ENCODE results near the gene NME7.

NME7 gene

GRCh38 chr1:169149555-169150286 lies 217.9 kb downstream of the NME7 start:
- no peaks in the 10 kb centered on the region for H3K27me3 Mint-ChIP-seq
- H3K9me3 Mint-ChIP-seq, result no peaks in the 10 kb centered on the region
- no peak overlapping the region for H3K4me3 Mint-ChIP-seq
- no peak overlapping the region for H3K27ac Mint-ChIP-seq
- no peaks in the 10 kb centered on the region for H3K4me1 Mint-ChIP-seq (ENCODE audit: low read depth)
- H3K36me3 Mint-ChIP-seq (ENCODE audit: low read depth), result peaks cover 3% of the 10 kb centered on the region

DNA sequence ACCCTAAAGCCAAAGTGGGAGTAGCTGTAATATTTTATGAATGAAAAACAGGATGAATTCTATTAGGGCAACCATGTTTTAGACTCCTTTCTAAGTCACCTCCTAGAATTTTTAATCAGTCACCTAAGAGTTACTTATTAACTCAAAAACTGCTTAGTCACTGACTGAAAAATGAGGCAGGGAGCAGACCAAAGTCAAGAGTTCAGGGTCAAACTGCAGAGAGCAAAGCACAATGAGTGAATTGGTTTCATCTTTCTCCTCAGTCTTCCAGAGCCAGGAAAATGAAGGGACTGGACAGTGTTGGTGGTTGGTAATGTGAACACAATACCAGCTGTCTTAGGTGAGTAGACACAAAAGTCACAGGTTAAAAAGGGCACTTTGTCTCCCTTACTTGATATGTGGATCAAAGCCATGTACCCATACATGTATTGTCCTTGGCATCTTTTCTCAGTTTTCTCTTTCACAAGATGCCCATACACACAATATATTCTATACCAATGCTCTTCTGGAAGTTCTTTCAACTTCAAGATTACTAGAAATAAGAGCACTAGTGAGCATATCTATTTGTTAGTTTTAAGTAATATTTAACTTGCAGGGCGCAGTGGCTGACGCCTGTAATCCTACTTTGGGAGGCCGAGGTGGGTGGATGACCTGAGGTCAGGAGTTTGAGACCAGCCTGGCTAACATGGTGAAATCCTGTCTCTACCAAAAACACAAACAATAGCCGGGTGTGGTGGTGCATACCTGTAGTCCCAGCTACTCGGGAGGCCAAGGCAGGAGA lies 218.9 kb downstream of the NME7 start:
- Mint-ChIP-seq H3K36me3 (ENCODE audit: low read depth) (peaks cover 3% of the 10 kb centered on the region), H3K27me3 (no peaks in the 10 kb centered on the region), H3K27ac (no peak overlapping the region), H3K4me3 (no peak overlapping the region), H3K9me3 (no peaks in the 10 kb centered on the region), H3K4me1 (ENCODE audit: low read depth) (no peaks in the 10 kb centered on the region)

GRCh38 chr1:169146576-169147214 lies 220.9 kb downstream of the NME7 start:
- Mint-ChIP-seq H3K36me3 (ENCODE audit: low read depth) (no peaks in the 10 kb centered on the region), H3K4me1 (ENCODE audit: low read depth) (no peaks in the 10 kb centered on the region), H3K27ac (no peak overlapping the region), H3K4me3 (no peak overlapping the region), H3K9me3 (no peaks in the 10 kb centered on the region), H3K27me3 (no peaks in the 10 kb centered on the region)

DNA sequence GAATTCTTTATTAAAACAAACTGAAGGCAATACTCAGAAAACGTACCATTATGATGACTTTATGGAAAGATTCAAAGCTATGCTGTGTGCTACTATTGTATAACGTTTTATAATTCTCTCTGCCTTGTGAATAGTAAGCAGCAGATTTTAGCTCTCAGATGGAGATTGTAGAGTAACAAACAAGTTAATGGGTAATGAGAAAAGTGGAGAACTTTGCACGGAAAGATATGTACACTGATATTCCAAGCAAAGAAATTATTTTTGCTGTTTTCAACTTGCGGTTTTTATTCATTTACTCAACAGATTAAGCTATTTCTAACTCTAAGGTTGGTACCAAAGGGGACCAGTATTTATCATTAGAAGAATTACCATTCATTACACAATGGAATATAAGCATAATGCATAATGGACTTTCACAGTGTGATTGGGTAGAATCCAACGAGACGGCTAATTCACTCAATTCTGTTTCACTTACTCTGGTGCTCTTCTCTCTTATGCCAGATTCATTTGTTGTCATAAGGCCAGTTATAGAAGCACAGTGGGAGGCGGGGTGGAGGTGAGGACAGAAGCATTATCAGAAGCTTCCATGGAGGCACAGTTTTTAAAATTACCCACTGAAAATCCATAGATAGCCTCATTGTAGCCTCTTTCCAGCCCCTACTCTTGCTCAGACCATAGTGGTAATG lies 222.5 kb downstream of the NME7 start:
- no peaks in the 10 kb centered on the region for H3K9me3 Mint-ChIP-seq
- no peak overlapping the region for H3K27ac Mint-ChIP-seq
- H3K4me3 Mint-ChIP-seq, result no peak overlapping the region
- H3K36me3 Mint-ChIP-seq (ENCODE audit: low read depth), result no peaks in the 10 kb centered on the region
- no peaks in the 10 kb centered on the region for H3K27me3 Mint-ChIP-seq
- H3K4me1 Mint-ChIP-seq (ENCODE audit: low read depth), result no peaks in the 10 kb centered on the region

DNA sequence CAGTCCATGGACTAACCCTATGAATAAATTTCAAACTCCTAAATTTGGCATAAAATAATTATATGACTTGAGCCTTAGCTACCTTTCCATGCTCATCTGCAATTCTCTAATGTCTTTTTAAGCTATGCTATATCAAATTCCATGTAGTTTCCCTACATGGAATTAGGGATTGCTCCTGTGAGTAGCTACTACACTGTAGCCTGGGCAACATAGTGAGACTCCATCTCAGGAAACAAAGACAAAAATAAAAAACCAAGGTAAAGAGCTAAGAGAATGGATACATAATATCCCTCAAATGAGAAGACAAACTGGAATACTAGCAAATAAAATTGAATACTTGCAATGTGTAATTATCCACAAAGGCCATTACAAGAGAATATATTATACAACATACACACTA lies 223.6 kb downstream of the NME7 start:
- no peaks in the 10 kb centered on the region for H3K9me3 Mint-ChIP-seq
- no peaks in the 10 kb centered on the region for H3K27me3 Mint-ChIP-seq
- peaks cover 9% of the 10 kb centered on the region for H3K4me1 Mint-ChIP-seq (ENCODE audit: low read depth)
- H3K4me3 Mint-ChIP-seq, result no peak overlapping the region
- H3K36me3 Mint-ChIP-seq (ENCODE audit: low read depth), result no peaks in the 10 kb centered on the region
- no peak overlapping the region for H3K27ac Mint-ChIP-seq

DNA sequence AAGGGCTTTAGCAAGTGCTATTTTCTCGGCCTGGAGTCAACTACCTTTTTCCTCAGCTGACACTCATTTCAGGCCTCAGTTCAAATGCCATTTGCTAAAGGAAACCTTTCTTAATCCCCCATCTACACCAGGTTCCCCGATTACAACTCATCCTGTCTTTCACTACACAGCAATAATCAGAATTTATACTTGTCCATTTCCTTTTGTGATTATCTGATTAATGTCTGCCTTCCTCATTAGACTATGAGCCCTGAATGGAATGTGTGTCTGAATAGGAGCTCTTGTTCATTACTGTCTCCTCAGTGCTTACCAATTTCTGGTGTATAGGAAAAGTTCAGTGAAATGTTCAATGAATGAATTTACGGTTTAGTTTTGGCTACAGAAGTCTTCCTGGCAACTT lies 224.3 kb downstream of the NME7 start:
- Mint-ChIP-seq H3K4me3 (no peak overlapping the region), H3K9me3 (no peaks in the 10 kb centered on the region), H3K27me3 (no peaks in the 10 kb centered on the region), H3K36me3 (ENCODE audit: low read depth) (no peaks in the 10 kb centered on the region), H3K27ac (no peak overlapping the region), H3K4me1 (ENCODE audit: low read depth) (peaks cover 15% of the 10 kb centered on the region)

DNA sequence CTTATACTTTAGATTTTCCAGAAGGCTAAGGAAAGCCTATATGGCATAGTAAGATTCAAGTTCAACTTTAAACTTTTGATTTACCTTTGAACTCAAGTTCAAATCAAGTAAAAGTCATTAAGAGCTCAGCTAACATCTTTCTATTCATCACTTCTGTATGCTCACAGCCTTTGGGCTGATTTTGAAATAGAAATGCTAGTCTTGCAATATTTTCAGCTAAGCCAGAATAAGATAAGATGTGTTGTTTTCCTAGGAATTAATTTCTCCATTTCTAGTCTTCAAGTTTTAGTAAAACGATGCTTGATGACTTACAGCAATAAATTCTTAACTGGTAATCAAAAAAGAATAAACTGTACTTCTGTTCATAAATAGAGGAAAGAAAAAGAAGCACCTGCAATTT lies 225.5 kb downstream of the NME7 start:
- Mint-ChIP-seq H3K4me3 (no peak overlapping the region), H3K27me3 (no peaks in the 10 kb centered on the region), H3K27ac (no peak overlapping the region), H3K36me3 (ENCODE audit: low read depth) (peaks cover 4% of the 10 kb centered on the region), H3K9me3 (no peaks in the 10 kb centered on the region), H3K4me1 (ENCODE audit: low read depth) (peaks cover 22% of the 10 kb centered on the region)

DNA sequence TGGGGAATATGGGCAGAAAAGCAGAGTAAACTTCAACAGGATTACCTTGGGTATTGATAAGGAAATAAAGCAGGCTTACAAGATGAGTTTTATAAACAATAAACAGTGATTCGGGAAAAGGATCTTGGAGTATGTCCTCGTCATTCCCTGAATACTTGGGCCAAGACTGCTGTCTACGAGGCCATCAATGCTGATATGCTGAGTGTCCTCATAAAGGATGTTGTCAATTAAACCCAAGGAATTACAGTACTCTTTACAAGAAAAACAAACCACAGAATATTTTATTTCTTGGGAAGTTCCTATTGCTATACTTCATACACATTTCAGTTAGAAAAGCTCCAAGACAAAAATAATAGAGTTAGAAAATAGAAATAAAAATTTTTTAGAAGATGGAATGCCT lies 226.2 kb downstream of the NME7 start:
- no peaks in the 10 kb centered on the region for H3K27me3 Mint-ChIP-seq
- H3K27ac Mint-ChIP-seq, result no peak overlapping the region
- peaks cover 24% of the 10 kb centered on the region for H3K4me1 Mint-ChIP-seq (ENCODE audit: low read depth)
- H3K36me3 Mint-ChIP-seq (ENCODE audit: low read depth), result peaks cover 6% of the 10 kb centered on the region
- H3K4me3 Mint-ChIP-seq, result no peak overlapping the region
- no peaks in the 10 kb centered on the region for H3K9me3 Mint-ChIP-seq

GRCh38 chr1:169138866-169139670 lies 228.5 kb downstream of the NME7 start:
- Mint-ChIP-seq H3K27ac (peak overlapping the region; percentile 84), H3K9me3 (no peaks in the 10 kb centered on the region), H3K4me1 (ENCODE audit: low read depth) (peaks cover 24% of the 10 kb centered on the region), H3K27me3 (no peaks in the 10 kb centered on the region), H3K4me3 (peak overlapping the region; percentile 12), H3K36me3 (ENCODE audit: low read depth) (peaks cover 6% of the 10 kb centered on the region)

- no peak overlapping the region for H3K4me3 Mint-ChIP-seq
- H3K36me3 Mint-ChIP-seq (ENCODE audit: low read depth), result peaks cover 6% of the 10 kb centered on the region
- H3K27me3 Mint-ChIP-seq, result no peaks in the 10 kb centered on the region
- no peak overlapping the region for H3K27ac Mint-ChIP-seq
- no peaks in the 10 kb centered on the region for H3K9me3 Mint-ChIP-seq
- H3K4me1 Mint-ChIP-seq (ENCODE audit: low read depth), result peaks cover 24% of the 10 kb centered on the region
Measured at GRCh38 chr1:169137357-169137756, 230.2 kb downstream of the NME7 start.

GRCh38 chr1:169133801-169134502 lies 233.6 kb downstream of the NME7 start:
- no peak overlapping the region for H3K27ac Mint-ChIP-seq
- no peaks in the 10 kb centered on the region for H3K27me3 Mint-ChIP-seq
- H3K9me3 Mint-ChIP-seq, result no peaks in the 10 kb centered on the region
- no peak overlapping the region for H3K4me3 Mint-ChIP-seq
- H3K36me3 Mint-ChIP-seq (ENCODE audit: low read depth), result peaks cover 16% of the 10 kb centered on the region
- peaks cover 19% of the 10 kb centered on the region for H3K4me1 Mint-ChIP-seq (ENCODE audit: low read depth)

GRCh38 chr1:169133228-169133576 lies 234.4 kb downstream of the NME7 start:
- Mint-ChIP-seq H3K36me3 (ENCODE audit: low read depth) (peaks cover 16% of the 10 kb centered on the region), H3K4me1 (ENCODE audit: low read depth) (peaks cover 19% of the 10 kb centered on the region), H3K4me3 (no peak overlapping the region), H3K27ac (no peak overlapping the region), H3K27me3 (no peaks in the 10 kb centered on the region), H3K9me3 (no peaks in the 10 kb centered on the region)

DNA sequence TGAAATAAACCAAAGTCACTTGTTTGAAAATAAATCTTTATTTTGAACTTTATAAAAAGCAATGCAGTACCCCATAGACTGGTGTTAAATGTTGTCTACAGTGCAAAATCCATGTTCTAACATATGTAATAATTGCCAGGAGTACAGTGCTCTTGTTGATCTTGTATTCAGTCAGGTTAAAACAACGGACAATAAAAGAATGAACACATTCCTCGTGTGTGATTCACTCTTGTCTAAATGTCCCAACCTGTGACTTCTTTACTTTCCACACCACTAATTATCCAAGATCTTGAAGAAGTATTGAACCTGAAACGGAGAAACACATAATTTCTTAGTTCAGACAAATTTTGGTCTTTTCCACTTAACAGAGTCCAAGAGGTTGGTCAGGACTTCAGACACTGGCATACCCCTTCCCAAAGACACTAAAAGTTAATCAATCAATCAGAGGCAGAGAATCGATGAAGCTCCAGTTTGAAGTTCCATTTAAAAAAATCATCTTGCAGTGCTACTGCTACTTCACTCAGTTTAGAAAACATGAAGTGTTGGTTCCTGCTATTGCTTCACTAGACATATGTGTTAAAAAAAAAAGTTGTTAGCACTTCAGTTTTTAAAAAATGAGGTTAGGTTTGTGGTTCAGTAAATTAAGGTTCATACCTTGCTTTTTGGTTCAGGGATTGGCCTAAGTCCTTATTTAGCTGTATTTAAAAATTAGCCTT lies 234.9 kb downstream of the NME7 start:
- Mint-ChIP-seq H3K4me3 (no peak overlapping the region), H3K9me3 (no peaks in the 10 kb centered on the region), H3K4me1 (ENCODE audit: low read depth) (peaks cover 22% of the 10 kb centered on the region)

More for the DNA sequence above, 234.9 kb downstream of the NME7 start:
- Mint-ChIP-seq H3K27me3 (no peaks in the 10 kb centered on the region), H3K27ac (no peak overlapping the region), H3K36me3 (ENCODE audit: low read depth) (peaks cover 16% of the 10 kb centered on the region)

Measured in stimulated activated naive CD8-positive, alpha-beta T cell treated with anti-CD3 and anti-CD28 coated beads, Interleukin-15, Interleukin-2, amounts not matched to agents 100 ng/mL and 50 ng/mL, for 24 hours (primary cell).